GM18511 (cell line): ENCODE results near the gene VSNL1.
A peak's percentile ranks its signal among the peaks of the same experiment; 100 is the strongest.

Experiments
- ATAC-seq: cut with Tn5 transposase; IDR thresholded peaks from one replicate; pipeline ENCODE4 v1.9.1; 2021; ENCODE audit warnings: mild to moderate bottlenecking, moderate library complexity; ENCODE audit not compliant: unreplicated experiment

The VSNL1 gene

GRCh38 chr2:17540093-17540812 lies at the start of gene VSNL1:
Gene VSNL1 (plus strand): TSS chr2:17540696. CDS start chr2:17592075, 51,379 bp downstream.
- ATAC-seq = no peak

- no peak for ATAC-seq
Measured at GRCh38 chr2:17495590-17495989, 44.9 kb upstream of the VSNL1 start.

- no peak for ATAC-seq
Measured at GRCh38 chr2:17497718-17498117, 42.8 kb upstream of the VSNL1 start.

DNA sequence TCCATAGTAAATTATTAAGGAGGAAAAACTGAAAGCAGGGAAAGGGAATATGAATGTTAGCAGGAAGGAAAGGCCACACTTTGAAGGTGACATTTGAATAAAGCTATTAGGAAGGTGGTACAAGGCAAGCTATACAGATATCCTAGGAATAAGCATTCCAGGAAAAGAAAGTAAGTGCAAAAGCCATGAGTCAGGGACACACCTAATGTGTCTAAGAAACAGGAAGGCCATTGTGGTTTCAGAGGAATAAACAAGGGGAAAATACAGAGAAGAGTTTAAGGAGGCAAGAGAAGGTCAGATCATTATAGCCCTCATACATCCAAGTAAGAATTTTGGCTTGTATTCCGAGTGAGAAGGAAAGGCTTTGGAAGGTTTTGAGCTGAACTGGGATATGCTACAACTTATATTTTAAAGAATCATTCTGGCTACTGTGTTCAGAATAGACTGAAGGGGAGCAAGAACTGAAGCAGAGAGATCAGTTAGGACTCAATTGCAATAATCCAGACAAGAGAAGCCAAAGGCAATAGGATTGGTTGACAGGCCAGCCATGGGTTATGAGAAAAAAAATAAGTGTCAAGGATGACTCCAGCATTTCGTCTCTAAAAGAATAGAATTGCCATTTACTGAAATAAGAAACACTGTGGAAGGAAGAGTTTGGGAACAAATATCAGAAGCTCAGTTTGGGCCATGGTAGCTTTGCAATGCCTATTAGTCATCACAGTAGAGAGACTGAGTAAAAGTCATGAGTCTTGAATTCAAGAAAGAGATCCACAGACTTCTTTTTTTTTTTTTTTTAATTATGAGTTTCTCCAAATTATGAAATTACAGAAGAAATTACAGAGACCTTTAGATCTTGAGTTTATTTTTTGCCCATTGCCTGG lies 33.5 kb upstream of the VSNL1 start:
- ATAC-seq = no peak

GRCh38 chr2:17515652-17516051 lies 24.8 kb upstream of the VSNL1 start:
- ATAC-seq = peak; percentile 42

DNA sequence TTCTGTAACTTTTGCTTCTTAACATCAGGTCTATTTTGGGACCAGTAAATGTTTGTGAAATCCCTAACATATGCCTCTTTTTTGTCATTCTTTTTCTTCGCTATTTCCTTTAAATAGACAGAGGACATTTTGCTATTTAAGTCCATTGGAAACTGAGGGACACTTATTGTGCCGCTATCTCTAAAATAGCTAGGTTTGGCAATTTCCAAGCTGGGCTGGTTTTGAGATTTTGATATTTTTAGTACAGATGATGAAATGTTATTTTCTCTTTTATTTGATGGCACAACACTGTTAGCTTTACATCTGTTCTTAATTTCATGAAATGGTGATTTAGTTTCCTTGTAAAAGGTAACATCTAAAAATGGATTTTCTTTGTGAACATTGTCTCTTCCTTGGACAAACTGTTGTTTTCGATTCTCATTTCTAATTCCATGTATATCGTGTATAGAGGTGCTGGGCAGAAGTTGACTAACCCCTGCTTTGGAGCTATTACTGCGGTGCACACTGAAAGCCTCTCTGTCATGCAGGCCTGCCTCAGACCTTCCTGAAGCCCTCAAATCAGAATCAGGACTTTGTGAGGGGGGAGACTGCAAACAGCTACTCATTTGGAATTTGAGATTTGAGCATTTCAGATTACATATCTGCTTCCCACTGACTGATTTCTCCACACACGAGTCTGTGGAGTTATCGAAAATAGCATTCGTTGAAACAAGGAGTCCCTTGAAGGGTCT lies 22.9 kb upstream of the VSNL1 start:
- peak; percentile 16 for ATAC-seq

GRCh38 chr2:17518212-17519154 lies 22.0 kb upstream of the VSNL1 start, which contains the start of gene RAD51AP2:
Gene RAD51AP2 (minus strand): TSS chr2:17518440. CDS start chr2:17518415, 25 bp downstream.
- peak; percentile 89 for ATAC-seq

GRCh38 chr2:17519486-17519885 lies 21.0 kb upstream of the VSNL1 start:
- ATAC-seq = no peak

- ATAC-seq = no peak
Measured at GRCh38 chr2:17520761-17521160, 19.7 kb upstream of the VSNL1 start.

DNA sequence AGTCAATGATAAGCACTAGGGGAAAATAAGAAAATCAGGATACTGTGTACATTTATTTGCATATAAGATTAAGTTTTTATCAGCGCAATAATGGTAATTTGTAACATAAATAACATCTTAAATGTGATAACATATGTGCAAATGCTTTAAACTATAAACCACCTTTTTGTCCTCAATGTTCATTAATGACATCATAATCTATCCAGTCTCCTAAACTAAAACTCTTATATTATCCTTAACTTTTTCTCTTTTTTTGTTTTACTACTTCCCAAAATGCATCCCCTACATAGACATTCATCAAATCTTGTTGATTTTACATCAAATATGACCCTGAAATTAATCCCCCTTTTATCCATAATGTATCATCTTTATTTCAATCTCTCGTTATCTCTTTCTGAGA lies 18.9 kb upstream of the VSNL1 start:
- ATAC-seq = no peak

- ATAC-seq = no peak
Measured at GRCh38 chr2:17522303-17522702, 18.2 kb upstream of the VSNL1 start.

DNA sequence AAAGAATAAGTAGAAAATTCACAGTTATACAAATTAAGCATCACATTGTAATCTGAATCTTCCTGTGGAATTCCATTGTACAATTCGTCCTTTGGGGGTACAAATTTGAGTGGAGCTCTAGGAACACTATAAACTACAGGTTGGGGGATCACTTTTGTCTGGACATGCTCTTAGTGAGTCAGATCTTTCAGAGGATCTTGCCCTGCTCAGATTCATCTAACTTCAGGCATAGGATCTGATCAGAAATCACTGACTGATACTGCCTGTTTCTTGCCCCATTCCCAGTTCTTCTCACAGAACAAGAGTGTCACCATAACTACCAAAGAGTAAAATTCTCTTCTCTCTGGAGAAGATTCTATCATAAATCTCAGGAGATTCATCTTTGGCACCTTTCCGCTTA lies 10.7 kb upstream of the VSNL1 start:
- ATAC-seq = no peak

DNA sequence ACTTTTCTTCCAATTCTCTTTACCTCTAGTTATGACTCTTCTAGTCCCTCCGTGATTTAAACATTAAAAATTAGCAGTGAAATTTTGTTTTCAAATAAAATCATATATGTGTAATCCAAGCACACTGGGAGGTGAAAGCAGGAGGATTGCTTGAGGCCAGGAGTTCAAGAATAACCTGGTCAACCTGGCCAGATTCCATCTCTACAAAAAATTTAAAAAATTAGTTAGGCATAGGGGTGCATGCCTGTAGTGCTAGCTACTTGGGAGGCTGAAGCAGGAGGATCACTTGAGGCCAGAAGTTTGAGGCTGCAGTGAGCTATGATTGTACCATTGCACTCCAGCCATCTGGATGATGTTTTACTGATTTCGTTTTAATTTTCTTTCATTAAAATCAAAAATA lies 7.0 kb upstream of the VSNL1 start:
- ATAC-seq = no peak

- ATAC-seq = no peak
Measured at GRCh38 chr2:17536416-17536815, 4.1 kb upstream of the VSNL1 start.

GRCh38 chr2:17538022-17538843 lies 2.3 kb upstream of the VSNL1 start:
- ATAC-seq = peak; percentile 27

GRCh38 chr2:17538844-17539554 lies 1.5 kb upstream of the VSNL1 start:
- ATAC-seq = peak; percentile 54

- no peak for ATAC-seq
Measured at GRCh38 chr2:17539611-17540092, 844 bp upstream of the VSNL1 start.

- no peak for ATAC-seq
Measured at GRCh38 chr2:17540813-17541530, 476 bp downstream of the VSNL1 start.
